Ammon's horn (tissue), 1 donor: ENCODE results near the gene PCDHB11.
"Not testable (repeated sequence)": the region's sequence is repeated elsewhere in the genome, so short reads cannot be mapped to it uniquely, and the experiment has no call there.

Experiments used
- DNase-seq: peaks from one replicate; pipeline ENCODE4 v3.0.0-alpha.2; 2016; ENCODE audit warnings: low spot score

The PCDHB11 gene

GRCh38 chr5:141199359-141200235 lies at the start of gene PCDHB11:
Gene PCDHB11, plus strand, starts transcription at chr5:141199627. Its CDS starts 148 bp downstream, at chr5:141199775.
- no peak for DNase-seq

GRCh38 chr5:141149812-141150211 lies 49.6 kb upstream of the PCDHB11 start, which contains the start of gene PCDHB6:
Gene PCDHB6, plus strand, starts transcription at chr5:141150057. Its CDS starts 201 bp downstream, at chr5:141150258.
- DNase-seq, result peak; percentile 7

- DNase-seq, result no peak
These were observed 49.0 kb upstream of the PCDHB11 start for GRCh38 chr5:141150224-141150992.

GRCh38 chr5:141150993-141151325 lies 48.5 kb upstream of the PCDHB11 start:
- DNase-seq, result no peak

- DNase-seq, result not testable (repeated sequence)
These were observed 47.8 kb upstream of the PCDHB11 start for GRCh38 chr5:141151632-141152031.

GRCh38 chr5:141152096-141152495 lies 47.3 kb upstream of the PCDHB11 start:
- not testable (repeated sequence) for DNase-seq

GRCh38 chr5:141155540-141156374 lies 43.7 kb upstream of the PCDHB11 start:
- DNase-seq, result no peak

GRCh38 chr5:141157356-141157755 lies 42.1 kb upstream of the PCDHB11 start:
- DNase-seq, result not testable (repeated sequence)

- not testable (repeated sequence) for DNase-seq
These were observed 41.5 kb upstream of the PCDHB11 start for GRCh38 chr5:141157901-141158300.

- DNase-seq, result peak; percentile 45
These were observed 26.8 kb upstream of the PCDHB11 start, which contains the start of gene PCDHB7 for GRCh38 chr5:141172381-141173204. Gene PCDHB7, plus strand, starts transcription at chr5:141172644. Its CDS starts 192 bp downstream, at chr5:141172836.

GRCh38 chr5:141174291-141175104 lies 24.9 kb upstream of the PCDHB11 start:
- not testable (repeated sequence) for DNase-seq

- no peak for DNase-seq
These were observed 23.5 kb upstream of the PCDHB11 start for GRCh38 chr5:141175933-141176332.

- DNase-seq, result not testable (repeated sequence)
These were observed 21.7 kb upstream of the PCDHB11 start, which contains the start of gene PCDHB8 for GRCh38 chr5:141177577-141178191. Gene PCDHB8, plus strand, starts transcription at chr5:141177790. Its CDS starts 245 bp downstream, at chr5:141178035.

GRCh38 chr5:141179371-141179770 lies 20.1 kb upstream of the PCDHB11 start:
- not testable (repeated sequence) for DNase-seq

- DNase-seq, result not testable (repeated sequence)
These were observed 19.6 kb upstream of the PCDHB11 start for GRCh38 chr5:141179876-141180275.

- no peak for DNase-seq
These were observed 19.1 kb upstream of the PCDHB11 start for GRCh38 chr5:141180313-141180712.

- peak; percentile 75 for DNase-seq
These were observed 17.2 kb upstream of the PCDHB11 start, which contains the start of gene PCDHB16 for GRCh38 chr5:141182248-141182647. Gene PCDHB16, plus strand, starts transcription at chr5:141182387. Its CDS starts 173 bp downstream, at chr5:141182560.

- not testable (repeated sequence) for DNase-seq
These were observed 15.1 kb upstream of the PCDHB11 start for GRCh38 chr5:141184117-141184855.
